GM12878 (cell line): Measurements from ENCODE around the gene MYOM1. TPM values are rescaled to one million over a fixed set of nuclear protein-coding genes. Genes with fewer than 3 reads are reported as not detected.

Source experiments
- ATAC-seq: fragments of 200-7000 bp; cut with Tn5 transposase; 3 replicates; pipeline ENCODE4 v1.9.1; 2020; ENCODE audit warnings: mild to moderate bottlenecking, moderate library complexity
- BruUV-seq: library from RNA; stranded (reverse); fragments of 400-500 nt; replicated peaks from 2 replicates; lab custom pipeline; 2021; lab: Mats Ljungman, UMichigan
- CTCF ChIA-PET: fragments of 300-600 bp; sonication (Branson Sonifier 250); formaldehyde crosslinking; extraction: SDS; loops from one replicate; lab custom pipeline; 2021; ENCODE audit warnings: inconsistent platforms; lab: Yijun Ruan, JAX
- POLR2A ChIA-PET: fragments of 350-600 bp; formaldehyde crosslinking; extraction: SDS; loops from one replicate; lab custom pipeline; 2021; ENCODE audit warnings: inconsistent platforms; lab: Charles Lee
- RAD21 ChIA-PET: fragments of 300-600 bp; sonication (Branson Sonifier 250); formaldehyde crosslinking; loops from one replicate; lab custom pipeline; 2023; ENCODE audit warnings: antibody characterized with exemption; ENCODE audit not compliant: unreplicated experiment; lab: Charles Lee
- SMC1A ChIA-PET: fragments of 300-600 bp; sonication (Branson Sonifier 250); formaldehyde crosslinking; loops from one replicate; lab custom pipeline; 2023; ENCODE audit not compliant: unreplicated experiment, uncharacterized antibody; lab: Charles Lee
- DNase-seq: peaks from one replicate; pipeline ENCODE4 v3.0.0-alpha.2; 2011; ENCODE audit warnings: low read depth, low spot score
- FAIRE-seq: peaks from 3 replicates; lab custom pipeline; 2011; peaks lifted over from hg19 to GRCh38; lab: Jason Lieb, UNC
- H2AFZ ChIP-seq: 2 replicates; pipeline ENCODE4 v1.6.0; 2011; ENCODE audit warnings: low read depth, low read length, control low read depth; ENCODE audit not compliant: control insufficient read depth
- H3K27ac ChIP-seq: 2 replicates; pipeline ENCODE4 v1.5.1; 2011; ENCODE audit warnings: control low read depth; ENCODE audit not compliant: control insufficient read depth, insufficient read depth
- H3K27me3 ChIP-seq, 2 experiments: replicated peaks in 1 of 2; 2 replicates each; pipeline versions ENCODE4 v1.6.0 to v1.6.1; 2011; ENCODE audit warnings: low read length in 1 of 2; ENCODE audit not compliant: control insufficient read depth in 2 of 2, insufficient read depth in 2 of 2
- H3K36me3 ChIP-seq, 2 experiments: 2 replicates each; pipeline ENCODE4 v1.5.1; 2011; ENCODE audit warnings: low read length in 1 of 2; ENCODE audit not compliant: control insufficient read depth in 2 of 2, insufficient read depth in 2 of 2
- H3K4me1 ChIP-seq: 2 replicates; pipeline ENCODE4 v1.6.1; 2011; ENCODE audit warnings: mild to moderate bottlenecking, low read length, moderate library complexity, mixed read lengths; ENCODE audit not compliant: control insufficient read depth, insufficient read depth
- H3K4me2 ChIP-seq: 2 replicates; pipeline ENCODE4 v1.6.0; 2011; ENCODE audit warnings: control low read depth; ENCODE audit not compliant: control insufficient read depth, insufficient read depth
- H3K4me3 ChIP-seq: fragments of 200-600 bp; sonication (generic); 2 replicates; pipeline ENCODE4 v1.5.1; 2016
- H3K79me2 ChIP-seq: 2 replicates; pipeline ENCODE4 v1.6.0; 2011; ENCODE audit warnings: low read length; ENCODE audit not compliant: control insufficient read depth, insufficient read depth
- H3K9ac ChIP-seq: 2 replicates; pipeline ENCODE4 v1.8.0; 2011; ENCODE audit warnings: low read length, control low read depth, mixed read lengths; ENCODE audit not compliant: control insufficient read depth, insufficient read depth
- H3K9me3 ChIP-seq: replicated peaks from 3 replicates; pipeline ENCODE4 v1.5.1; 2011; ENCODE audit warnings: mild to moderate bottlenecking, low read length; ENCODE audit not compliant: control insufficient read depth, insufficient read depth
- H4K20me1 ChIP-seq: 2 replicates; pipeline ENCODE4 v1.6.0; 2011; ENCODE audit not compliant: control insufficient read depth, insufficient read depth
- EED ChIP-seq: sonication (generic); IDR thresholded peaks from 2 replicates; pipeline ENCODE4 v1.6.1; 2016; ENCODE audit warnings: antibody characterized with exemption, low read depth
- ESRRA ChIP-seq: IDR thresholded peaks from 2 replicates; pipeline ENCODE4 v1.6.1; 2012; ENCODE audit warnings: mild to moderate bottlenecking, low read length, improper control_type of control experiment
- EZH2 ChIP-seq: IDR thresholded peaks from 2 replicates; pipeline ENCODE4 v1.6.1; 2012; ENCODE audit warnings: low read depth, mild to moderate bottlenecking, control low read depth, inconsistent platforms, low read length, borderline replicate concordance; ENCODE audit not compliant: control insufficient read depth
- MTA3 ChIP-seq: IDR thresholded peaks from 2 replicates; pipeline ENCODE4 v1.6.1; 2012; ENCODE audit warnings: low read length, inconsistent platforms, borderline replicate concordance
- POLR2AphosphoS5 ChIP-seq: IDR thresholded peaks from 2 replicates; pipeline ENCODE4 v1.6.1; 2011; ENCODE audit warnings: mild to moderate bottlenecking, low read length, inconsistent platforms
- SPI1 ChIP-seq: IDR thresholded peaks from 2 replicates; pipeline ENCODE4 v1.6.1; 2011; ENCODE audit warnings: low read depth, mild to moderate bottlenecking, low read length, moderate library complexity, borderline replicate concordance; ENCODE audit not compliant: insufficient read depth
- USF1 ChIP-seq: IDR thresholded peaks from 2 replicates; pipeline ENCODE4 v1.6.1; 2011; ENCODE audit warnings: borderline replicate concordance, low read depth, mild to moderate bottlenecking, moderate library complexity, mixed read lengths, low read length; ENCODE audit not compliant: insufficient read depth; ENCODE audit errors: extremely low read length
- YY1 ChIP-seq: IDR thresholded peaks from 2 replicates; pipeline ENCODE4 v1.6.1; 2011; ENCODE audit warnings: low read depth, mild to moderate bottlenecking, low read length
- WGBS: methylation state at CpG from one replicate; pipeline ENCODE4 v1.1.6; 2016; ENCODE audit warnings: low lambda C conversion rate; ENCODE audit not compliant: insufficient replicate concordance, insufficient coverage; ENCODE audit errors: missing lambda C conversion rate; 5-methylcytosine and 5-hydroxymethylcytosine counted together
- in situ Hi-C: fragments of 300-500 bp; cut with MboI; formaldehyde crosslinking; loops from 9 replicates; pipeline ENCODE4 v1.14.3; 2018; ENCODE audit warnings: mixed read lengths
- intact Hi-C: fragments of 100-400 bp; cut with micrococcal nuclease; formaldehyde crosslinking; loops from one replicate; pipeline ENCODE4 v1.14.2; 2022; ENCODE audit not compliant: unreplicated experiment
- polyA plus RNA-seq, 11 experiments: library from polyadenylated mRNA; depleted of rRNA in 4 of 11; unstranded in 6 of 11; stranded (reverse) in 5 of 11; fragments of >200 nt; fragmentation: Nextera tagmentation in 4 of 11; fragmentation: Illumina TruSeq in 1 of 11; extraction: Ambion mirVana in 4 of 11; extraction: Trizol in 1 of 11; gene quantifications; 1 replicate in 1 of 11; 2 replicates in 10 of 11; pipeline versions ENCODE4 v1.2.1 to v1.2.3, GENCODE V29; 2011 to 2016; ENCODE audit warnings: inconsistent platforms in 2 of 11, missing spikeins in 2 of 11, low read depth in 1 of 11
- total RNA-seq, 4 experiments: library from RNA; depleted of rRNA in 3 of 4; stranded (reverse); fragments of >200 nt in 3 of 4; fragmentation: Illumina TruSeq in 1 of 4; extraction: Trizol in 1 of 4; gene quantifications; 2 replicates each; pipeline versions ENCODE4 v1.2.1 to v1.2.3, GENCODE V29; 2013 to 2021

Gene MYOM1
- total and polyA plus RNA-seq, 10 of the 15 experiments (the other 5 are each of a cell fraction or from before 2014, with no cell fraction given) = 0.06 to 1.0 (median 0.57) TPM

GRCh38 chr18:3148930-3149535 is 70.7 kb downstream of the MYOM1 start:
- ChIA-PET SMC1A (interaction anchor here (1.1 to 3.0 kb wide), 2 partner anchors 31 to 96 kb away, joined by 4 to 6 read pairs; no protein-coding TSS in a partner anchor), POLR2A (no interaction called here), CTCF (interaction anchor here (0.8 to 2.6 kb wide), 5 partner anchors 21 to 340 kb away, joined by 3 to 8 read pairs (median 4); no protein-coding TSS in a partner anchor), RAD21 (interaction anchor here (1.2 to 1.5 kb wide), 2 partner anchors 155 to 164 kb away, joined by 3 to 4 read pairs; no protein-coding TSS in a partner anchor)
- BruUV-seq = no TSS peak
- no peak overlapping the region for H3K9ac ChIP-seq
- no peaks in the 10 kb centered on the region for H4K20me1 ChIP-seq
- H3K27ac ChIP-seq = no peak overlapping the region
- no peaks in the 10 kb centered on the region for H3K27me3 ChIP-seq
- TF ChIP-seq POLR2AphosphoS5 (no peak), ESRRA (no peak), SPI1 (no peak), EED (no peak), USF1 (no peak), EZH2 (no peak), MTA3 (no peak), YY1 (no peak)
- H2AFZ ChIP-seq = no peak overlapping the region
- no peak for ATAC-seq
- H3K4me2 ChIP-seq = no peak overlapping the region
- H3K9me3 ChIP-seq = no peaks in the 10 kb centered on the region; the same call in 2 of the 3 replicates
- no peak for DNase-seq
- in situ Hi-C loops = no loop called here
- intact Hi-C loops = no loop called here
- H3K4me1 ChIP-seq = peaks cover 12% of the 10 kb centered on the region
- H3K36me3 ChIP-seq = no peaks in the 10 kb centered on the region
- WGBS = 56% methylated on average over 4 of the region's 4 CpGs
- no peak for FAIRE-seq
- H3K79me2 ChIP-seq = no peaks in the 10 kb centered on the region
- no peak overlapping the region for H3K4me3 ChIP-seq
